ENCODE measurements around the gene RCAN1.

The RCAN1 gene

DNA sequence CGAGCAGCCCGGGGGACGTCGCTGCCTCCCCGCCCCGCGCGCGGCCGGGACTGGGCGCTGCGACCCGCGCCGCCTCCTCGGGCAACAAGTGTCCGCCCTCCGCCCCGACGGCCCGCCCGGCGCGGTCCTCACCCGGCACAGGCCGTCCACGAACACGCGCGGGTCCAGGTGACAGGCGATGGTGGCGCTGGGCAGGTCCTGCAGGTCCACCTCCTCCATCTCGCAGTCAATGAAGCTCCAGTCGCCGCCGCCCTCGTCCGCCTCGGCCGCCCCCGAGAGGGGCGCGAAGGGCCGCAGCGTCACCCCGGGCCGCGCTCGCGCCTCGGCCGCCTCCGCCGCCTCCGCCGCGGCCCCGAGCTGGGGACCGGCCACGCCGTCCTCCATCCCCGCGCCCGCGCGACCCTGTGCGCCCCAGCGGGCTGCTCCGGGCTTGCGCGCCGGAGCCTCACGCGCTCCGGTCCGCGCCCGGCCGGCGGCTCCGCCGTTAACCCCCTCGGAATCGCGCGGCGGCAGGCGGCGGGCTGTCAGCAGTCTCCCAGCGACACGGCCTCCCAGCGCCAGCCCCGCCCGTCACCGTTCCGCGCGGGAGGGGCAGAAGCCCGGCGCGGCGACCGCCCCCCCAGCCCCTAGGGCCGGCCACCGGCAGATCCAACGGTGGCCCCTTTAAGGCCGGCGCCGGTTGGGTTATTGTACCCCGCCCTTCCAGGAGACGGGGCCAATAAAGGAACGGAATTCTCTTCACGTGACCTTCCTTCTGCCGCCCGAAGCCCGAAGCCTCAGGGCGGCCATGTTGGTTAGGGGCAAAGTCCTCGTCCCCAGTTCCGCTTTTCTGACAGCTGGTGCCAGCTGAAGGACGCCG lies at the start of gene RCAN1:
RCAN1 (minus strand) TSS at position 486 of the 859 bp plus-strand sequence; CDS start at position 384, 102 bp downstream.
- DNase-seq, result peak; percentile 94 to 98

DNA sequence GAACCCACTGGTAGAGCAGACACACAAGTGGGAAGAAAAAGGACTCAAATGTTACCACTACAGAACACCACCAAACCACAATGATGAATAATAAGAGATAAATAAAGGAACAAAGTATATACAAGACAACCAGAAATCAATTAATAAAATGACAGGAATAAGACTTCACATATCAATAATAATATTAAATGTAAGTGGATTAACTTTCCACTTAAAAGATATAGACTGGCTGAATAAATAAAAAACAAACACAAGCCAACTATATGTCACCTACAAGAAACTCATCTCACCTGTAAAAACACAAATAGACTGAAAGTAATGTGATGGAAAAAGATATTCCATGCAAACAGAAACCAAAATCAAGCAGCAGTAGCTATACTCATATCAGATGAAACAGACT lies 46.9 kb upstream of the RCAN1 start:
- DNase-seq, result no peak

DNA sequence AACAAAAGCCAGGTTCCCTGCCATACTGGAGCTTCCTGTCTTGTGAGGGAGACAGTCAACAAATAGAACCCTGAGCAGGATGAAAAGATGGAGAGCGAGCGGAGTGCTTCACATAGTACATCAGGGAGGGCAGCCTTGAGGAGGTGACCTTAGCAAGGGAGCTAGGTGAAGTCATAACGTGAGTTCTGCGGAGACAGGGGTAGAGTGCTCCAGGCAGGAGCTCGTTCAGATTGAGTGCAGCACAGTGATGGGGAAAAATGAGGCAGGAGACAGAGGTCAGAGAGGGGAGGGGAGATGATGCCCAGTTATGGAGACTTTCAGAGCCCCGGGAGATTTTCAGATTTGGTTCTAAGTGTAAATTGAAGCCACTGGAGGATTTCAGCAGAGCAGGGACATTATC lies 38.6 kb upstream of the RCAN1 start:
- DNase-seq, result no peak

DNA sequence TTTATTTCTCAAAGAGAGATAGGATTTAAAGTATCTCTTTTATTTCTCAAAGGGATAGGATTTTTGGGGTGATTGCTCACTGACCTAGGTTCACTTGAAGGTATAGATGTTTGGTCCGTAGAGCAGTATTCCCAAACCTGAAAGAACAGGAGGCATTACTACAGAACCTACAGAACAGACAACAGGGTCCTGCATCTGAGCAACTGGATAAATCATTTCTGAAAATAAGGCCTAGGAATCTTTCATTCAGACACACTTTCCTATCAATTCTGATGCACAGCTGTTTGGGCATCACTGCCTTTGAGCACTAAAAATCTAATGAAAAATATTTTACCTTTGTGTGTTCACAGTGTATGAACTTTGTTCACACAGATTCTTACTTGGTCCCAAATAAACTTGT lies 36.7 kb upstream of the RCAN1 start:
- DNase-seq, result no peak

DNA sequence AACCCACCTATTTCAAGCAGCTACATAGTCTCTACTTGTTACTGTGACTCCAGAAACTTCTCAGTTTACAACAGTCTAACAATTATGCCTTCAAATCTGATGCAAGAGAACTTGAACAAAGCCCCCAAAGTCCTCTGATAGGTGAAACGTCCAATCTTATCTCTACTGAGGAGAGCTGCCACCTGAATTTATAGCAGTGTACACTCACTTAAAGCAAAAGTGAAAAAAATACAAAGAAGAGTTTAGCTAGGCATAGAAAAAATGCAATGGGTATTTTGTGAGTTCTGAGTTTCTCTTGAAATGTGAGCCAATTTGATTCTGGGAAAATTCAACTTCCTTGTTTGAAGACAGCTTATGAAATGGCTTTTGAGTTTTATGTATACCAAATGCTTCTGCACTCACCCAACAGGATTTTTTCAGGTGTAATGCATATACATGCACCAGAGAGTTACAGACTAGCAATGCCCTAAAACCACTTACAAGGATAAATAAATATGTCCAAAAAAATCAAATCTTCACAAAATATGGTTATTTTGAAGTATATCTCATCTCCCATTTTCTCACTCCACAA lies 36.0 kb upstream of the RCAN1 start:
- DNase-seq, result no peak

DNA sequence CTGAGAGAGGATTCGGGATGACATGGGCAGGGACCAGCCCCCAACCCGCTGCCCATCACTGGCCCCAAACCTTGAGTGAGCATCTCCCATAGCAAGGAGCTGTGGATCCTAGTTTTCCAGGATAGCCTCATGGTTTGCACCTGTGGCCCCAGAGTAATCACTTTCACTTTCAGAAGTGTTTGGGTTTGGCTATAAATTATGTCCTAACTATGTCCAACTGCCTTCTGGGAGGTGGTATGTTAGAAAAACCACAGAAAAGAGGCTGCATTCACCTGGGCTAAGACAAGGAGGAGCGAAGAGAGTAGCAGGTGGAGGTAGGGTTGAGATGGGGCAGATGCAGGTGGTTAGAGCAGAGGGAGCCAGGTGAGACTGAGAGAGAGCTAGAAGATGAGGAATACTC lies 34.5 kb upstream of the RCAN1 start:
- no peak for DNase-seq

DNA sequence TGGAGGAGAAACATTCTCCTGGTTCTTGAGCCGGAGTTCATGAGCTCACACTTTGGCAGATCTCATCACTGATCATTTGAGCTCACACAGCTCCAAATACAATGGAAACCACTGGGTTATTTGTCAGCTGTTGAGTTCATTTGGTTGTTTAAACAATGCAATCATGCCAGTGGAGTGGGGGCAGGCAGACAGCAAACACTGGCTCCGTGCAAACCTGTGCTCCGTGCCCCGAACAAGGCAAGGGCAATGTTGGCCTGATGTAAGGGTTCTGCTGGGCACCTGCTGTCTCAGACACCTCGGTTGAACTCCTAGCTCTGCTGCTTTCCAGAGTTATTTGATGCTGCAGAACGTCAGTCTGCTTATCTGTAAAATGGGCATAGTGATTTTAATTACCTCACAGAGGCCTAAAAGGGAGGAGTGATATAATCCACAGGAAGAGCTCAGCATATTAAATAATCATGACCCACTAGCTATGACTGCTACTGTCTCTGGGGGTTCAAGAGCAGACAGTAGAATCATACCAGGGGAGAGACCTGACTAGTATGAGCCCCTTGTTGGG lies 33.9 kb upstream of the RCAN1 start:
- no peak for DNase-seq

DNA sequence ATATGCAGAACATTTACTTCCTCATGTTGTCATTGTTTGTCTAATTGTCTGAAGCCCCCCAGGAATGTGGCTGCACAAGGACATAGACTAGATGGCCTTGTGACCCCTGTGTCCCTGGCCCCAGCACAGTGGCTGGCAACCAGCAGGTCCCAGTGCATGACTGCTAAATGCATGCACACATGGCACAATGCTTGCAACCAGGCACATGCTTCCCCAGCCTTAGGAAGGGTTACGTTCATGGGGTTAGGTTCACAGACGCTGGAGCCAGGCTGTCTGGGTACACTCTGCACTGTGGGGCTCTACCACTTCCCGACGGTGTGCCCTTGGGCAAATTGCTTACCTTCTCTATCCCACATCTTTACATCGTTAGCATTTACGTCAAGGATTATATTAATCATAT lies 32.6 kb upstream of the RCAN1 start:
- no peak for DNase-seq

DNA sequence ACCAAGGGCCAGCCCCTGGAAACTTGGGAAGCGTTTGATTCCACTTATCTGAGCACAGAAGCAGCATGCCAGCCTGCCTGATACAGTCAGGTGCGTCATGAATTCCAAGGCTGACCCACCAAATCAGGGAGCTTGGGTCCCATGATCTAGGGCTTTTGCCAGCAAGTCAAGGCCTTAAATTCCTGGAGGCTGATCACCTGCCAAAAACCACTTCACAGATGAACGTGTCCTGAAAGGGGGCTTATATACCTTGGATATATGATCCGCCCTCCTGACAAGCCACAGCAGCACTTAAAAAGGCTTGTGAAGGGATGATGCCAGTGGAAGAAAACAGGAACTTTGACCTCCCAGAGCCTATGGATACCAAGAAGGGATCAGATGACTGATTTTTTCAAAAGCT lies 29.9 kb upstream of the RCAN1 start:
- DNase-seq, result no peak

DNA sequence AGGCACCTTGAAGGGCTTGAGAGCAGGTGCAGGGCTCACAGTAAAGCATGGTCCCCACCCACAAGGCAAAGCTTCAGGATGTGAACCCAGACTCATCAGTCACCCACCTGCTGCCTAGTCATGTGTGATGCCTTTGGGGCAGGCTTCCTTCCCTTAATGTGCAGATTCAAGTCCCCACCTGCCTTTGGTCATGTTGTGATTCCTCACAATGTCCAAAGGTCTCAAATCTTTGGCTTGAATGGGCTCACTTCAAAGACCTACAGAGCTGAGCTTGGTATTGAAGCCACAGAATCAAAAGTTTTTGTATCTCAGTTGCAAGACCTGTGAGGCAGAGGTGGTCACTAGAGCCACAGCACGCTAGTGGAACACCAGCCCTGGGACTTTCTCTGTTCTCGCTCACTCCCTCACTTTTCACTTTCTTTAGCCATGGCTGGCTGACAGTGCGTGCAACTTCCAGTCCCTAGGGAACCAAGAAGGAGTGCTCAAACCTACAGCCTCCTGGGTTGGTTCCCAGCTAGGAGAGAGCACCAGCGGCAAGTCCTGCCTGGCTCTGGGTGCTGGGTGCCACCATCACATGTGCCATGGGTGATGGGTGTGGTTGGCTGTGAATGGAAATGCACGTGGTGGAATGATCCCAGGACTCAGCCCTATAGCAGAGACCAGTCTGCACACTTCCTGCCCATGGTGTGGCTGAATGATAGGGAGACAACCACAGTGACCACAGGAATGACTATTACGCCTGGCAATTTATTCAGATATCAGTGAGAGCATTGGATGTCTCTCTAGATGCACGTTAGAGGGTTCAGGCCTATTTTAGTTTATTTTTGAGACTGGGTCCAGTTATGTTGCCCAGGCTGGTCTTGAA lies 27.5 kb upstream of the RCAN1 start:
- no peak for DNase-seq

DNA sequence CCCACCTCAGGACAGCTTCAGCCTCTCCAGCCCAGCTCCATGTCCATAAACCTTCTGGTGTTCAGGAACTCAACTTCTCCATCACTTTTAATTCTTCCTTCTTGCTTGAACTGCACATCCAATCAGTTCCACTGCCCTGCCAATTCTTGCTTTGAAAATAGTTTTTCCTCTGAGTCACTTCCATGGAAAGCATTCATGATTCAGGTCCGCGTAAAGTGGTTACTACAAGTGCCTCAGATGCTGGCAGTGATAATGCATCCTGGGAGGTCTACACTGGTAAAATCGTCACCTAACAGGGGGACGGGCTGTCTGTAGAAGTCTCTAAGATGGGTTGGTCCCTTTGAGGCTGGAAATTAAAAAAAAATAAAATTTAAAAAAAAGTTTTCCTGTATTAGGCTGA lies 25.9 kb upstream of the RCAN1 start:
- no peak for DNase-seq

DNA sequence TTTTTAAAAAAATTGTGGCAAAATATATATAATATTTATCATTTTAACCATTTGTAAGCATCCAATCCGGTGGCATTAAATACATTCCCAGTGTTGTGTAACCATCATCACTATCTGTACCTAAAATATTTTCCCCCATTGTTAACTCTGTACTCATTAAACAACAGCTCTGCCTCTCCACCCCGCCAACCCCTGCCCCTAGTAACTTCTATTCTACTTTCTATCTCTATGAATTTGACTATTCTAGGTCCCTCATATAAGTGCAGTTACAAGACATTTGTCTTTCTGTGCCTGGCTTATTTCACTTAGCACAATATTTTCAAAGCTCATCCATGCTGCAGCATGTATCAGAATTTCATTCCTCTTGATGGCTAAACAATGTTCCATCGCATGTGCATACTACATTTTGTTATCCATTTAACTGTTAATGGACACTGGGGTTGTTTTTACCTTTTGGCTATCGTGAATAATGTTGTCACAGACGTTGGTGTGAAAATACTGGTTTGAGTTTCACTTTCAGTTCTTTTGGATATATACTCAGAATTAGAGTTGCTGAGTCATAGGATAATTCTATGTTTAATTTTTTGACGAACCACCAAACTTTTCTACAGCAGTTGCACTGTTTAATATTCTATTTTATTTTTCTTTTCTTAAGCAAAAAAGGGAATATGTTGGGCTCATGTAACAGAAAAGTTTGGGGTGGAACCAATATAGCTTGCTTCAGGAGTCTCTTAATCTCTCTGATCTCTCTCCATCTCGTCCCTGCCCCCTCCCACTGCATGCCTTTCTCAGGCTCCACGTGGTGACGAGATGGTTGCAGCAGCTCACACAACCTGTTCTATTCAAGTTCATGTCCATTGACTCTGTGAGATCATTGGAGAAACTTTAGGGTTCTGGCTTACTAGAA lies 25.2 kb upstream of the RCAN1 start:
- no peak for DNase-seq

DNA sequence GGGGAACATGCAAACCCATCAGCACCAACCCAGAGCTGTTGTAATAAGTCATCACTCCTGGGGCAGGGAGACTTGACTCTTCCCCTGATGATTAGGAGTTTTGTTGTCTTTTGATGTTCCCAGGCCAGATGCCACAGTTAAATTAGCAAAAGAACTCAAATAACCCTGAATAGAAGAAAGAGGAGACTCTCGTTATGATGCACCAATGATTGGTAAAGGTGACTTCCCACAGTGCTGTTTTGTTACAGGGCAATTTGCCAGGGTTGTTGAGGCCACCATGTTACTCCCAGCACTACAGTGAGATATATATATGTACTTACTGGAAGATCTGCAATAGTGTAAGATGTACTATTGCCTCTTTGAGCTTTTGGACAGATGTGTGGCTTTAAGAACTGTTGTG lies 24.3 kb upstream of the RCAN1 start:
- DNase-seq, result no peak

DNA sequence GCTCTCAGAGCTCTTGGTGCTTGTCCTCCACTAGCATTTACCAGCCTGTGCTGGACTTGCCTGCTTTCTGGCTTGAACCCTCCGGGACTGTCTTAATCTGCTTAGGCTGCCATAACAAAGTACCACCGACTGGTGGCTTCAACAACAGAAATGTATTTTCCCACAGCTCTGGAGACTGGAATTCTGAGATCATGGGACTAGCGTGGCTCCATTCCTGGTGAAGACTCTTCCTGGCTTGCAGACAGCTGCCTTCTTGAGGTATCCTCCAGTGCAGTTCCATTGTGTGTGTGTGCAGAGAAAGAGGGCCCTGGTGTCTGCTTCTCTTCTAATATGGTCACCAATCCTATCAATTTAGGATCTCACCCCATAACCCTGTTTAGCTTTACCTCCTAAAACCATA lies 22.0 kb upstream of the RCAN1 start:
- DNase-seq, result no peak

DNA sequence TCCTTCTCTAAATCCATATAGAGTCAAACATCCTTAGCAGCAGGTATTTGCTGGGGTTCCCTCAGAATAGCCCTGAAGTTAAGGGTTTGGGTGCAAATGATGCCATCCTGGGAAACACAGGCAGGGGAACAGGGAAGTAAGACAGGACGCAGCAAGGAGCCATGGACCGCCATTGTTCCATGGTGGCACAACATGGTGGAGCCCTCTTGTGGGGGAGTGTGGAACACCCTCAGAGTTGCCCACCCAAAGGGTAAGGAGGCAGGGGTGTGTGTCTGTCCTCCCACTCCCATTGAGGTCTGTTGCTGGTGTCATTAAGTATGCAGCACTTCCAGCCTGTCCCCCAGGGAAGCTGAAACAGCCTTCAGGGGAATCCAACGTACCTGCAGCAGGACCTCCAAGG lies 20.4 kb upstream of the RCAN1 start:
- DNase-seq, result peak in 1 of 2 experiments; percentile 4

DNA sequence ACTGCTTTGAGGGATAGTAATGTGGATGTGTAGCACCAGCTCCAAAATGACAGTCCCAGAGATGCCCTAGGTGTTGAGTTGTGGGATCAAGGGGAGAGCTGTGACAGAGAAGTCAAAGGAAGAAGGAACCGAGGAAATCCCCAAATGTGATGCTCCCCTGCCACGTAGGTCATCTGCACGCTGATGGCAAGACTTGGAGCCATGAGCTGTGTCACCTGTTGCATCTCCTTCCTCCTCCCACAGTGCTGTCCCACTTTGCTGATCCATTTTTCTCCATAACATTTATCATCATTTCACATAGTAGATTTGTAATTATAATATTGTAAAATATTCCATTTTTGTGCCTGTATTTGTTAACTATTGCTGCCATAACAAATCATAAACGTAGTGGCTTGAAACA lies 17.6 kb upstream of the RCAN1 start:
- DNase-seq, result no peak

DNA sequence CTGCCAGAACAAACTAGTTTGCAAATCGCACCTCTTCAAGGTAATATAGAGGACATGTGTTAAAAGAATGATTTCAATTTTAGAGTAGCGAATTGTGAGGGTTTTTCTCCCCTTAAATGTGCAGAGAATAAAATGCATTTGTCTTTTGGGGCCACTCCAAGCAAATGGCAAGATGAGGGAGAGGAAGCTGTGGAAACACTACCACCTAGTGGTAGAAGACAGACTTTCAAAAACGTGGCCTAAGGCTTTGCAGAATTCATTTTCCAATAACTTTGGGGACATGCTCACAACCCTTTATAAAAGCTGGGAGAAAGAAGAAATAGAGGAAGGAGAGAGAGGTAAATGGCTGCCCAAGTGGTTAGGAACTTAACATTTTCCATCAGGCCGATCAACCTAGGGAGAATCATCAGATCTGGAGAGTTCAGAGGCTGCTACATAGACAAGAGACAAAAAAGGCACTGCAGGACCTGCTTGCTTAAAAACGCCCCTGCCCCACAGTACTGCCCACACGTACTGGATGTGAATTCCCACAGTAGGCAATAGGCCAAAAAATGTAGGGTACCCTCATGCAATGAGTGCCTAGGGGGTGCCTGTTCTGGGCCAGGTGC lies 15.7 kb upstream of the RCAN1 start:
- DNase-seq, result peak; percentile 56 to 62

DNA sequence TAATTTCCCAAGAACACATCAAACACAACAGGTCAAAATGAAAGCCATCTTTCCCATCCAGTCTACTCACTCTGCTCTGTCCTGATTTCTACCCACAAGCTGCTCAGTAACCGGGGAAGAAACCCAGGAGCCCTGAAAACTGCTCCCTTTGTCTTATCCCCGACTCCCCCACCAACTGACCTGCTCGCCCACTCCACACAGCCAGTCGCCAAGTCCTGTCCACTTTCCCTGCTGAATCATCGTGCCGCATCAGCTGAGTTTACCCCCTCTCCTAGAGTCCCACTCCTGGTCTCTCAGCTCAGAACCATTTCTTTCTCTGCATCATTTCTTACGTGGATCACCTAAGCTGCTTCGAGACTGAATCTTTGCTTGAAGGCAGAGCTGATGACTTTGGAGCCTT lies 11.2 kb upstream of the RCAN1 start:
- DNase-seq, result no peak

DNA sequence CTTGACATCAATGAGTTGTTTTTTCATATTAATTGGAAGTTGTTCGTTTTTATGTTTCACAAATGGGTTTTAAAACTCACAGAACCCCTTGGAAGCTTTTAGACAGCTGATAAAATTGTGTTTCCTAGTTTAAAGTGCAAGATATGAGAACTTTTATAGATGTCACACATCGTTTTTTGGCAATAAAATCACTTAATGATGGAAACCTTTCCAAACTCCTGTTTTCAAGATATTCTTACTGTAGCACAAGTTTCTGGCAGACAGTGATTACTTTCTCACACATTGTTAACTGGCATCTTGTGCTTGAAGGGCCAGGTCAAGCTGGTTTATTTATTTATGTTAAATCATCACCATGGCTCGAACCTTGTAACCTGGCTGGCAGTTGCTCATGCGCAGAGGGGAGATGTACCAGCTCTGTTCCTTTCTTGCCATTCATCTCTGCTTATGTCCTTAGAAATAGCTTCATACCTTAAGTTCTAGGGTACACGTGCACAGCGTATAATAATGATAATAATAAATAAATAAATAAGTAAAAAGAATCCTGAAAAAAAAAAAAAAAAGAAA lies 10.2 kb upstream of the RCAN1 start:
- DNase-seq, result no peak

DNA sequence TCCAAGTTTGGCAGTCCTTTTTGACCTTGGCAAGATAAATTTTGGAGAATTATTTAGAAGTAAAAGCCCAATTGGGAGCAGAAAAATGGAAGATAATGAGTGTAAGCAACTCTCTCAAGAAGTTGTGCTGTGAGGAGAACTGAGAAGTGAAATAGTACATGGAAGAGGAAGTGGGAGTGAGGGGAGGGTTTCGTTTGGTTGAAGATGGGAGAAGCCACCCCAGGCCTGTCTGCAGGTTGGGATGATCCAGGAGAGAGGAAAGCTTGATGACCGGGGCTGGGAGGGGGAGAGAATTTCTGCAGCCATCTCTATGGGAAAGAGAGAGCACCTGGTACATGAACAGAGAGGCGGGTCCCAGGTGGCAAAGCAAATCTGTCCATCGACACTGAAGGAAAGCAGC lies 8.6 kb upstream of the RCAN1 start:
- no peak for DNase-seq
